ENCODE measurements around the gene TMEM140.
"Not testable (repeated sequence)": the region's sequence is repeated elsewhere in the genome, so short reads cannot be mapped to it uniquely, and the experiment has no call there.

The TMEM140 gene

GRCh38 chr7:135211179-135211945 lies 63.5 kb downstream of the TMEM140 start, which contains the start of gene WDR91:
WDR91 (minus strand) TSS chr7:135211526; CDS start chr7:135211502, 24 bp downstream.
- in situ Hi-C loops (cut with MboI; ENCODE audit: low sequenced_read_pairs): no loop called here

GRCh38 chr7:135211946-135212685 lies 64.2 kb downstream of the TMEM140 start:
- in situ Hi-C loops (cut with MboI; ENCODE audit: low sequenced_read_pairs): not testable (repeated sequence)

DNA sequence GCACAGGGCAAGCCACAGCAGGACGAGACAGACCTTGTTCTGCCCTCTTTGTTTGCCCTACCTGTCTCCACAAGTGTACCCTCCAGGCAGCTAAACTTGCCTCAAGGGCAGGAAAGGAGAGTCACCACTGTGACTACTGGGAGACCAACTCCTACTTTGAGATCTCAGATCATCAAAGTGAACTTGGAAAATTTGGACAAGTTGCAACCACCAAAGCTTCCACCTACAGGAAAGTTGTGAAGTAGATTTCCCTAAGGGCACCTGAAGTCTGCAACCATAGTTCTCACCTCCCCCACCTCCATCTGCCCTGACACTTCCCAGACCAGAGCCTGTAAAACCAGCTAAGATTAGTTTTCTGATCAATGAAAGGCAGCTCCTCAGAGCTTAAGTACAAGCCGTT lies 66.0 kb downstream of the TMEM140 start:
- in situ Hi-C loops (cut with MboI; ENCODE audit: low sequenced_read_pairs): no loop called here

GRCh38 chr7:135215180-135215579 lies 67.3 kb downstream of the TMEM140 start:
- in situ Hi-C loops (cut with MboI; ENCODE audit: low sequenced_read_pairs): no loop called here

GRCh38 chr7:135215698-135216097 lies 67.8 kb downstream of the TMEM140 start:
- in situ Hi-C loops (cut with MboI; ENCODE audit: low sequenced_read_pairs): no loop called here

All from HL-60/S4 treated with phorbol 12-myristate 13-acetate at 8.2 ng/mL for 4 days and 3 days (cell line).